Liver (tissue), 3 donors: ENCODE measurements around the gene TRPC4.

Source experiments
- EGR1 ChIP-seq, 2 donors: IDR thresholded peaks; 2 replicates each; pipeline ENCODE4 v1.6.1; 2016 to 2018; ENCODE audit warnings: antibody characterized with exemption in 2 of 2, low read depth in 2 of 2
- JUND ChIP-seq, 2 donors: IDR thresholded peaks; 2 replicates each; pipeline ENCODE4 v1.6.1; 2016; ENCODE audit warnings: antibody characterized with exemption in 2 of 2
- MAX ChIP-seq: IDR thresholded peaks from 2 replicates; pipeline ENCODE4 v1.6.1; 2016; ENCODE audit warnings: antibody characterized with exemption
- NR2F2 ChIP-seq: IDR thresholded peaks from 2 replicates; pipeline ENCODE4 v1.6.1; 2016; ENCODE audit warnings: antibody characterized with exemption
- RAD21 ChIP-seq, 2 donors: IDR thresholded peaks; 2 replicates each; pipeline ENCODE4 v1.6.1; 2016; ENCODE audit warnings: antibody characterized with exemption in 2 of 2, mild to moderate bottlenecking in 2 of 2
- RXRA ChIP-seq, 2 donors: IDR thresholded peaks; 2 replicates each; pipeline ENCODE4 v1.6.1; 2017 to 2018; ENCODE audit warnings: antibody characterized with exemption in 2 of 2, mild to moderate bottlenecking in 1 of 2
- SP1 ChIP-seq: IDR thresholded peaks from 2 replicates; pipeline ENCODE4 v1.6.1; 2018; ENCODE audit warnings: antibody characterized with exemption, mild to moderate bottlenecking
- TAF1 ChIP-seq: conservative IDR thresholded peaks from 2 replicates; pipeline ENCODE4 v1.6.1; 2016; ENCODE audit warnings: antibody characterized with exemption, mild to moderate bottlenecking
- YY1 ChIP-seq: IDR thresholded peaks from 2 replicates; pipeline ENCODE4 v1.6.1; 2016; ENCODE audit warnings: antibody characterized with exemption, mild to moderate bottlenecking
- ZBTB33 ChIP-seq: IDR thresholded peaks from 2 replicates; pipeline ENCODE4 v1.6.1; 2016; ENCODE audit warnings: antibody characterized with exemption
- TF ChIP-seq, protein P1 (sequence below): fragments of 150-350 bp; IDR thresholded peaks from 2 replicates; pipeline ENCODE4 v1.5.1; 2017; ENCODE audit warnings: improper control_type of control experiment, low read depth, low read length; ENCODE audit not compliant: missing input control
- TF ChIP-seq, protein P2 (sequence below): IDR thresholded peaks from 2 replicates; pipeline ENCODE4 v1.6.1; 2016; ENCODE audit warnings: antibody characterized with exemption, mild to moderate bottlenecking
- donor health status: healthy.
- donor health status: healthy.

GRCh38 chr13:37914781-37915391 is 45.3 kb upstream of the TRPC4 start:
- TF ChIP-seq, protein P1, sequence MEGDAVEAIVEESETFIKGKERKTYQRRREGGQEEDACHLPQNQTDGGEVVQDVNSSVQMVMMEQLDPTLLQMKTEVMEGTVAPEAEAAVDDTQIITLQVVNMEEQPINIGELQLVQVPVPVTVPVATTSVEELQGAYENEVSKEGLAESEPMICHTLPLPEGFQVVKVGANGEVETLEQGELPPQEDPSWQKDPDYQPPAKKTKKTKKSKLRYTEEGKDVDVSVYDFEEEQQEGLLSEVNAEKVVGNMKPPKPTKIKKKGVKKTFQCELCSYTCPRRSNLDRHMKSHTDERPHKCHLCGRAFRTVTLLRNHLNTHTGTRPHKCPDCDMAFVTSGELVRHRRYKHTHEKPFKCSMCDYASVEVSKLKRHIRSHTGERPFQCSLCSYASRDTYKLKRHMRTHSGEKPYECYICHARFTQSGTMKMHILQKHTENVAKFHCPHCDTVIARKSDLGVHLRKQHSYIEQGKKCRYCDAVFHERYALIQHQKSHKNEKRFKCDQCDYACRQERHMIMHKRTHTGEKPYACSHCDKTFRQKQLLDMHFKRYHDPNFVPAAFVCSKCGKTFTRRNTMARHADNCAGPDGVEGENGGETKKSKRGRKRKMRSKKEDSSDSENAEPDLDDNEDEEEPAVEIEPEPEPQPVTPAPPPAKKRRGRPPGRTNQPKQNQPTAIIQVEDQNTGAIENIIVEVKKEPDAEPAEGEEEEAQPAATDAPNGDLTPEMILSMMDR, result no peak
- TF ChIP-seq NR2F2 (no peak), YY1 (no peak), TAF1 (no peak), SP1 (no peak), MAX (no peak), JUND (IDR thresholded peaks at IDR 0.05) (no peak), ZBTB33 (no peak), RAD21 (IDR thresholded peaks at IDR 0.05) (no peak), EGR1 (IDR thresholded peaks at IDR 0.05; ENCODE audit: low read depth in 2 of 2) (no peak), RXRA (IDR thresholded peaks at IDR 0.05) (no peak)
- TF ChIP-seq, protein P2, sequence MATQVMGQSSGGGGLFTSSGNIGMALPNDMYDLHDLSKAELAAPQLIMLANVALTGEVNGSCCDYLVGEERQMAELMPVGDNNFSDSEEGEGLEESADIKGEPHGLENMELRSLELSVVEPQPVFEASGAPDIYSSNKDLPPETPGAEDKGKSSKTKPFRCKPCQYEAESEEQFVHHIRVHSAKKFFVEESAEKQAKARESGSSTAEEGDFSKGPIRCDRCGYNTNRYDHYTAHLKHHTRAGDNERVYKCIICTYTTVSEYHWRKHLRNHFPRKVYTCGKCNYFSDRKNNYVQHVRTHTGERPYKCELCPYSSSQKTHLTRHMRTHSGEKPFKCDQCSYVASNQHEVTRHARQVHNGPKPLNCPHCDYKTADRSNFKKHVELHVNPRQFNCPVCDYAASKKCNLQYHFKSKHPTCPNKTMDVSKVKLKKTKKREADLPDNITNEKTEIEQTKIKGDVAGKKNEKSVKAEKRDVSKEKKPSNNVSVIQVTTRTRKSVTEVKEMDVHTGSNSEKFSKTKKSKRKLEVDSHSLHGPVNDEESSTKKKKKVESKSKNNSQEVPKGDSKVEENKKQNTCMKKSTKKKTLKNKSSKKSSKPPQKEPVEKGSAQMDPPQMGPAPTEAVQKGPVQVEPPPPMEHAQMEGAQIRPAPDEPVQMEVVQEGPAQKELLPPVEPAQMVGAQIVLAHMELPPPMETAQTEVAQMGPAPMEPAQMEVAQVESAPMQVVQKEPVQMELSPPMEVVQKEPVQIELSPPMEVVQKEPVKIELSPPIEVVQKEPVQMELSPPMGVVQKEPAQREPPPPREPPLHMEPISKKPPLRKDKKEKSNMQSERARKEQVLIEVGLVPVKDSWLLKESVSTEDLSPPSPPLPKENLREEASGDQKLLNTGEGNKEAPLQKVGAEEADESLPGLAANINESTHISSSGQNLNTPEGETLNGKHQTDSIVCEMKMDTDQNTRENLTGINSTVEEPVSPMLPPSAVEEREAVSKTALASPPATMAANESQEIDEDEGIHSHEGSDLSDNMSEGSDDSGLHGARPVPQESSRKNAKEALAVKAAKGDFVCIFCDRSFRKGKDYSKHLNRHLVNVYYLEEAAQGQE, result no peak
